Muscle layer of duodenum (tissue), 2 donors: Measurements from ENCODE around the gene GNLY.

Experiments
- H3K27ac ChIP-seq: one replicate; pipeline ENCODE4 v1.7.0; 2013; ENCODE audit warnings: mild to moderate bottlenecking, low read length
- H3K27me3 ChIP-seq: one replicate; pipeline ENCODE4 v1.7.0; 2013; ENCODE audit warnings: low read depth, mild to moderate bottlenecking, control low read depth, low read length
- H3K36me3 ChIP-seq, 2 donors: one replicate each; pipeline ENCODE4 v1.7.0; 2013; ENCODE audit warnings: low read length in 2 of 2, control low read depth in 1 of 2, mild to moderate bottlenecking in 1 of 2; ENCODE audit not compliant: insufficient read depth in 2 of 2, control insufficient read depth in 1 of 2
- H3K4me1 ChIP-seq, 2 donors: one replicate each; pipeline ENCODE4 v1.7.0; 2013; ENCODE audit warnings: low read length in 2 of 2, mild to moderate bottlenecking in 2 of 2, control low read depth in 1 of 2, moderate library complexity in 1 of 2; ENCODE audit not compliant: insufficient read depth in 2 of 2, control insufficient read depth in 1 of 2
- H3K4me3 ChIP-seq, 2 donors: one replicate each; pipeline ENCODE4 v1.7.0; 2013; ENCODE audit warnings: low read length in 2 of 2, low read depth in 1 of 2, mild to moderate bottlenecking in 1 of 2
- H3K9me3 ChIP-seq, 2 donors: one replicate each; pipeline ENCODE4 v1.7.0; 2013; ENCODE audit warnings: low read length in 2 of 2, control low read depth in 1 of 2, mild to moderate bottlenecking in 1 of 2; ENCODE audit not compliant: control insufficient read depth in 1 of 2
- donor health status: healthy.

GNLY gene

GRCh38 chr2:85695121-85695520 lies 963 bp downstream of the GNLY start:
- Histone ChIP-seq H3K9me3 (no peaks in the 10 kb centered on the region), H3K4me3 (no peak overlapping the region), H3K4me1 (no peaks in the 10 kb centered on the region), H3K36me3 (no peaks in the 10 kb centered on the region), H3K27ac (no peak overlapping the region), H3K27me3 (no peaks in the 10 kb centered on the region)

GRCh38 chr2:85695691-85696668 lies 1.8 kb downstream of the GNLY start:
- Histone ChIP-seq H3K4me1 (no peaks in the 10 kb centered on the region), H3K27ac (no peak overlapping the region), H3K27me3 (no peaks in the 10 kb centered on the region), H3K36me3 (no peaks in the 10 kb centered on the region), H3K4me3 (no peak overlapping the region), H3K9me3 (no peaks in the 10 kb centered on the region)

- H3K27me3 ChIP-seq = no peaks in the 10 kb centered on the region
- no peaks in the 10 kb centered on the region for H3K9me3 ChIP-seq
- H3K4me3 ChIP-seq = no peak overlapping the region
- H3K27ac ChIP-seq = no peak overlapping the region
- H3K4me1 ChIP-seq = no peaks in the 10 kb centered on the region
- no peaks in the 10 kb centered on the region for H3K36me3 ChIP-seq
Observed at GRCh38 chr2:85697096-85697495, 2.9 kb downstream of the GNLY start.

GRCh38 chr2:85697716-85698115 lies 3.6 kb downstream of the GNLY start:
- Histone ChIP-seq H3K36me3 (no peaks in the 10 kb centered on the region), H3K27ac (no peak overlapping the region), H3K9me3 (no peaks in the 10 kb centered on the region), H3K27me3 (no peaks in the 10 kb centered on the region), H3K4me3 (no peak overlapping the region), H3K4me1 (no peaks in the 10 kb centered on the region)

GRCh38 chr2:85698184-85698879 lies 4.2 kb downstream of the GNLY start:
- H3K27ac ChIP-seq = no peak overlapping the region
- H3K36me3 ChIP-seq = no peaks in the 10 kb centered on the region
- H3K4me3 ChIP-seq = no peak overlapping the region
- H3K4me1 ChIP-seq = no peaks in the 10 kb centered on the region
- H3K9me3 ChIP-seq = no peaks in the 10 kb centered on the region
- H3K27me3 ChIP-seq = no peaks in the 10 kb centered on the region

GRCh38 chr2:85698880-85699254 lies 4.7 kb downstream of the GNLY start:
- no peaks in the 10 kb centered on the region for H3K9me3 ChIP-seq
- H3K27me3 ChIP-seq = no peaks in the 10 kb centered on the region
- H3K4me3 ChIP-seq = no peak overlapping the region

GRCh38 chr2:85699325-85699724 lies 5.2 kb downstream of the GNLY start:
- Histone ChIP-seq H3K9me3 (no peaks in the 10 kb centered on the region), H3K27ac (no peak overlapping the region), H3K4me3 (no peak overlapping the region), H3K27me3 (no peaks in the 10 kb centered on the region), H3K4me1 (no peaks in the 10 kb centered on the region), H3K36me3 (no peaks in the 10 kb centered on the region)

More at GRCh38 chr2:85698880-85699254, 4.7 kb downstream of the GNLY start:
- Histone ChIP-seq H3K36me3 (no peaks in the 10 kb centered on the region), H3K27ac (no peak overlapping the region), H3K4me1 (no peaks in the 10 kb centered on the region)

GRCh38 chr2:85702172-85702571 lies 8.0 kb downstream of the GNLY start:
- no peaks in the 10 kb centered on the region for H3K9me3 ChIP-seq
- H3K4me3 ChIP-seq = no peak overlapping the region
- no peaks in the 10 kb centered on the region for H3K27me3 ChIP-seq
- H3K36me3 ChIP-seq = no peaks in the 10 kb centered on the region
- no peak overlapping the region for H3K27ac ChIP-seq
- H3K4me1 ChIP-seq = peaks cover 0 to 7% of the 10 kb centered on the region in 2 donors

GRCh38 chr2:85702800-85703199 lies 8.6 kb downstream of the GNLY start:
- H3K27me3 ChIP-seq = no peaks in the 10 kb centered on the region
- no peak overlapping the region for H3K4me3 ChIP-seq
- no peak overlapping the region for H3K27ac ChIP-seq
- H3K36me3 ChIP-seq = no peaks in the 10 kb centered on the region
- H3K4me1 ChIP-seq = peaks cover 0 to 7% of the 10 kb centered on the region in 2 donors
- H3K9me3 ChIP-seq = no peaks in the 10 kb centered on the region

- H3K9me3 ChIP-seq = no peaks in the 10 kb centered on the region
- no peak overlapping the region for H3K4me3 ChIP-seq
- H3K36me3 ChIP-seq = no peaks in the 10 kb centered on the region
- H3K4me1 ChIP-seq = peaks cover 0 to 7% of the 10 kb centered on the region in 2 donors
- no peaks in the 10 kb centered on the region for H3K27me3 ChIP-seq
- H3K27ac ChIP-seq = no peak overlapping the region
Observed at GRCh38 chr2:85703329-85703728, 9.2 kb downstream of the GNLY start.

GRCh38 chr2:85704038-85704437 lies 9.9 kb downstream of the GNLY start:
- Histone ChIP-seq H3K4me1 (peaks cover 0 to 7% of the 10 kb centered on the region in 2 donors), H3K4me3 (no peak overlapping the region), H3K27ac (no peak overlapping the region), H3K36me3 (no peaks in the 10 kb centered on the region), H3K27me3 (no peaks in the 10 kb centered on the region), H3K9me3 (no peaks in the 10 kb centered on the region)
